ENCODE data around the gene CARD10.
A peak's percentile ranks its signal among the peaks of the same experiment; 100 is the strongest.

The CARD10 gene

GRCh38 chr22:37519268-37520195 is at the start of gene CARD10:
Gene CARD10 (minus strand): TSS chr22:37519415. CDS start chr22:37519200, 215 bp downstream.
- no peak for DNase-seq

- no peak for DNase-seq
These were observed 49.3 kb upstream of the CARD10 start for GRCh38 chr22:37568448-37569008.

- DNase-seq: no peak
These were observed 48.8 kb upstream of the CARD10 start for GRCh38 chr22:37568012-37568411.

- peak; percentile 19 for DNase-seq
These were observed 47.9 kb upstream of the CARD10 start for GRCh38 chr22:37566903-37567798.

- no peak for DNase-seq
These were observed 47.2 kb upstream of the CARD10 start for GRCh38 chr22:37566329-37566837.

- DNase-seq: no peak
These were observed 46.6 kb upstream of the CARD10 start for GRCh38 chr22:37565830-37566229.

GRCh38 chr22:37564111-37564711 is 45.0 kb upstream of the CARD10 start:
- no peak for DNase-seq

GRCh38 chr22:37563153-37564081 is 44.2 kb upstream of the CARD10 start:
- no peak for DNase-seq

GRCh38 chr22:37562049-37562875 is 43.0 kb upstream of the CARD10 start:
- DNase-seq: no peak

- no peak for DNase-seq
These were observed 42.2 kb upstream of the CARD10 start for GRCh38 chr22:37561212-37562048.

GRCh38 chr22:37560608-37561211 is 41.5 kb upstream of the CARD10 start:
- no peak for DNase-seq

- DNase-seq: no peak
These were observed 40.8 kb upstream of the CARD10 start, which contains the start of gene CDC42EP1 for GRCh38 chr22:37559901-37560607. Gene CDC42EP1 (plus strand): TSS chr22:37560480. CDS start chr22:37566350, 5,870 bp downstream.

GRCh38 chr22:37559521-37559900 is 40.3 kb upstream of the CARD10 start:
- no peak for DNase-seq

GRCh38 chr22:37558815-37559214 is 39.6 kb upstream of the CARD10 start:
- no peak for DNase-seq

- DNase-seq: no peak
These were observed 38.2 kb upstream of the CARD10 start for GRCh38 chr22:37557321-37558001.

GRCh38 chr22:37556710-37557109 is 37.5 kb upstream of the CARD10 start:
- DNase-seq: no peak

- DNase-seq: no peak
These were observed 35.8 kb upstream of the CARD10 start for GRCh38 chr22:37555029-37555428.

- DNase-seq: no peak
These were observed 34.5 kb upstream of the CARD10 start for GRCh38 chr22:37553725-37554124.

Measured in NCI-H748 treated with DMSO at 0.1 percent for 48 hours (cell line).